SK-N-SH (cell line): ENCODE data around the gene DFFB. TPM values are rescaled to one million over a fixed set of nuclear protein-coding genes. Genes with fewer than 3 reads are reported as not detected.

Experiments used
- CTCF ChIA-PET: fragments of 300-600, 350-600 bp; formaldehyde crosslinking; extraction: SDS; loops from one replicate; lab custom pipeline; 2021; lab: Yijun Ruan, JAX
- POLR2A ChIA-PET: fragments of 350-600 bp; sonication (Branson Sonifier 250); formaldehyde crosslinking; extraction: SDS; loops from one replicate; lab custom pipeline; 2020; ENCODE audit warnings: antibody characterized with exemption, inconsistent platforms; lab: Yijun Ruan, JAX
- DNase-seq: peaks from one replicate; pipeline ENCODE4 v3.0.0; 2012
- H2AFZ ChIP-seq: fragments of 200-600 bp; sonication (generic); 2 replicates; pipeline ENCODE4 v1.8.1; 2016; ENCODE audit warnings: antibody characterized with exemption, mild to moderate bottlenecking, low read depth
- H3F3A ChIP-seq: fragments of 200-600 bp; sonication (generic); replicated peaks from 2 replicates; pipeline ENCODE3; 2016; ENCODE audit warnings: antibody characterized with exemption, mild to moderate bottlenecking; ENCODE audit not compliant: insufficient read depth
- H3K27ac ChIP-seq, 2 experiments: fragments of 200-500 bp in 1 of 2; fragments of 200-600 bp in 1 of 2; sonication (Bioruptor generic) in 1 of 2; sonication (generic), shearing (Covaris generic) in 1 of 2; 2 replicates each; pipeline versions ENCODE4 v1.5.1 to v1.6.1; 2014 to 2016; ENCODE audit warnings: low read depth in 2 of 2, inconsistent platforms in 1 of 2, low read length in 1 of 2, mild to moderate bottlenecking in 1 of 2, mixed read lengths in 1 of 2
- H3K27me3 ChIP-seq: fragments of 200-600 bp; sonication (generic), shearing (Covaris generic); 2 replicates; pipeline ENCODE4 v1.6.1; 2016; ENCODE audit warnings: mixed run types; ENCODE audit not compliant: insufficient read depth
- H3K36me3 ChIP-seq, 2 experiments: fragments of 200-500 bp in 1 of 2; fragments of 200-600 bp in 1 of 2; sonication (Bioruptor generic) in 1 of 2; sonication (generic) in 1 of 2; replicated peaks in 1 of 2; 2 replicates each; pipeline versions ENCODE3 to v1.5.1; 2014 to 2016; ENCODE audit warnings: low read length in 1 of 2, mild to moderate bottlenecking in 1 of 2; ENCODE audit not compliant: insufficient read depth in 2 of 2, control insufficient read depth in 1 of 2
- H3K4me1 ChIP-seq, 2 experiments: fragments of 200-500 bp in 1 of 2; fragments of 200-600 bp in 1 of 2; sonication (Bioruptor generic) in 1 of 2; sonication (generic), shearing (Covaris generic) in 1 of 2; 2 replicates each; pipeline versions ENCODE4 v1.5.1 to v1.6.1; 2014 to 2016; ENCODE audit warnings: low read depth in 1 of 2, low read length in 1 of 2, mixed run types in 1 of 2; ENCODE audit not compliant: insufficient read depth in 2 of 2, control insufficient read depth in 1 of 2
- H3K4me2 ChIP-seq: fragments of 200-600 bp; sonication (generic), shearing (Covaris generic); 2 replicates; pipeline ENCODE4 v1.6.1; 2017; ENCODE audit warnings: mixed run types
- H3K4me3 ChIP-seq, 2 experiments: fragments of 200-500 bp in 1 of 2; fragments of 200-600 bp in 1 of 2; sonication (Bioruptor generic) in 1 of 2; sonication (generic), shearing (Covaris generic) in 1 of 2; 2 replicates each; pipeline versions ENCODE4 v1.5.1 to v1.8.1; 2014 to 2016; ENCODE audit warnings: low read depth in 2 of 2, inconsistent platforms in 1 of 2, low read length in 1 of 2, mild to moderate bottlenecking in 1 of 2, mixed read lengths in 1 of 2, moderate library complexity in 1 of 2
- H3K79me2 ChIP-seq: fragments of 200-600 bp; sonication (generic); 2 replicates; pipeline ENCODE4 v1.8.1; 2017; ENCODE audit warnings: mild to moderate bottlenecking; ENCODE audit not compliant: insufficient read depth
- H3K9ac ChIP-seq: fragments of 200-600 bp; sonication (generic); 2 replicates; pipeline ENCODE4 v1.6.1; 2017; ENCODE audit warnings: mixed run types
- H3K9me2 ChIP-seq: fragments of 200-600 bp; sonication (generic); 2 replicates; pipeline ENCODE4 v1.6.1; 2017; ENCODE audit warnings: mixed run types
- H3K9me3 ChIP-seq: fragments of 200-600 bp; sonication (generic); 2 replicates; pipeline ENCODE4 v1.6.1; 2017; ENCODE audit warnings: mixed run types, mild to moderate bottlenecking, moderate library complexity
- H4K20me1 ChIP-seq: fragments of 200-600 bp; sonication (generic); 2 replicates; pipeline ENCODE4 v1.6.1; 2017; ENCODE audit warnings: mild to moderate bottlenecking, mixed run types; ENCODE audit not compliant: insufficient read depth
- ELF1 ChIP-seq: IDR thresholded peaks from 2 replicates; pipeline ENCODE4 v1.4.0; 2012
- EP300 ChIP-seq, 2 experiments: IDR thresholded peaks; 2 replicates each; pipeline versions ENCODE4 v1.4.0 to v1.6.1; 2012; ENCODE audit warnings: borderline replicate concordance in 1 of 2, low read depth in 1 of 2, low read length in 1 of 2
- FOSL2 ChIP-seq: IDR thresholded peaks from 2 replicates; pipeline ENCODE4 v1.4.0; 2012; ENCODE audit warnings: low read depth, mild to moderate bottlenecking, moderate library complexity, borderline replicate concordance
- FOXJ3 ChIP-seq: sonication (generic); formaldehyde crosslinking; IDR thresholded peaks from 2 replicates; pipeline ENCODE4 v1.5.1; 2020; ENCODE audit warnings: mild to moderate bottlenecking, missing genetic modification reagents
- FOXM1 ChIP-seq: IDR thresholded peaks from 2 replicates; pipeline ENCODE4 v1.4.0; 2012; ENCODE audit warnings: low read depth, mild to moderate bottlenecking
- IRF3 ChIP-seq: fragments of 150-350 bp; IDR thresholded peaks from 2 replicates; pipeline ENCODE4 v1.6.1; 2016; ENCODE audit warnings: mild to moderate bottlenecking, low read depth, low read length
- MAX ChIP-seq: IDR thresholded peaks from 2 replicates; pipeline ENCODE4 v1.4.0; 2012; ENCODE audit warnings: low read depth
- MEF2A ChIP-seq: IDR thresholded peaks from 2 replicates; pipeline ENCODE4 v1.4.0; 2012; ENCODE audit warnings: low read depth, borderline replicate concordance
- MXI1 ChIP-seq: IDR thresholded peaks from 2 replicates; pipeline ENCODE4 v1.6.1; 2012; ENCODE audit warnings: mild to moderate bottlenecking, low read depth, low read length, improper control_type of control experiment
- RCOR1 ChIP-seq: fragments of 150-350 bp; IDR thresholded peaks from 2 replicates; pipeline ENCODE4 v1.6.1; 2017; ENCODE audit warnings: antibody characterized with exemption, low read length
- SMC3 ChIP-seq: IDR thresholded peaks from 2 replicates; pipeline ENCODE4 v1.6.1; 2012; ENCODE audit warnings: low read depth, low read length, improper control_type of control experiment
- TAF1 ChIP-seq: IDR thresholded peaks from 2 replicates; pipeline ENCODE4 v1.6.1; 2012; ENCODE audit warnings: low read depth, mild to moderate bottlenecking, low read length, moderate library complexity, borderline replicate concordance
- TCF12 ChIP-seq: IDR thresholded peaks from 2 replicates; pipeline ENCODE4 v1.4.0; 2012
- WGBS: methylation state at CpG from one replicate; pipeline ENCODE4 v1.1.6; 2017; ENCODE audit warnings: low lambda C conversion rate; 5-methylcytosine and 5-hydroxymethylcytosine counted together
- polyA plus RNA-seq, 3 experiments: library from polyadenylated mRNA; depleted of rRNA; stranded (reverse); fragments of >200 nt; gene quantifications; 2 replicates each; pipeline ENCODE4 v1.2.3, GENCODE V29; 2012
- TF ChIP-seq, protein P1 (sequence below): fragments of 150-350 bp; IDR thresholded peaks from 2 replicates; pipeline ENCODE4 v1.6.1; 2017; ENCODE audit warnings: antibody characterized with exemption, low read length, low read depth, borderline replicate concordance

DFFB gene
- polyA plus RNA-seq, 1 of the 3 experiments (the other 2 are of a cell fraction): 8.2 TPM

DNA sequence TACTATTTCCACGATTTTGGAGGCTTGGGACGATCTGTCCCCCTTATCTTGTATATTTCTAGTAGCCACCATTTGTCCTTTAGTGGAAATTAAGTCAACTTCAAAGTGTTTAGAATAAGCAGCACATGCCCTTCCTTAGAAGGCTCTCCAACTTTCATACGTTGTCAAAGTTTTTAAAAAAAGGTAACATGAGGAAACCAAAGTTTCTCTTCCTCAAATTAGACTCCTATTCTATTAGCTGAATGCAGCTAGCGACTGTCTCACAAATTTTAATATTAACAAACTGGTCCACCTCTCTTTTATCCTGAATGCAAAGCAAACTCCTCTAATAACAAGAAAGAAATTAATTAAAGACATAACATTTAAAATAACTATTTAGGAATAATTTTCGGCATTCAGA is 35.9 kb downstream of the DFFB start:
- Histone ChIP-seq H3F3A (no peaks in the 10 kb centered on the region), H3K79me2 (peaks cover 55% of the 10 kb centered on the region)

GRCh38 chr1:3894626-3895278 is 37.5 kb downstream of the DFFB start:
- no peaks in the 10 kb centered on the region for H3K9me3 ChIP-seq
- H2AFZ ChIP-seq: no peak overlapping the region
- 0 out of 2 replicates have a peak, but pooled peaks cover 9% of the 10 kb centered on the region for H4K20me1 ChIP-seq
- TF ChIP-seq TAF1 (no peak), FOXM1 (no peak), MEF2A (no peak), ELF1 (no peak), RCOR1 (no peak), IRF3 (no peak), FOSL2 (no peak), FOXJ3 (CRISPR knock-in tag) (no peak), SMC3 (no peak), EP300 (IDR thresholded peaks at IDR 0.05; ENCODE audit: borderline replicate concordance in 1 of 2, low read depth in 1 of 2, low read length in 1 of 2) (no peak), MAX (no peak), TCF12 (no peak)
- TF ChIP-seq, protein P1, sequence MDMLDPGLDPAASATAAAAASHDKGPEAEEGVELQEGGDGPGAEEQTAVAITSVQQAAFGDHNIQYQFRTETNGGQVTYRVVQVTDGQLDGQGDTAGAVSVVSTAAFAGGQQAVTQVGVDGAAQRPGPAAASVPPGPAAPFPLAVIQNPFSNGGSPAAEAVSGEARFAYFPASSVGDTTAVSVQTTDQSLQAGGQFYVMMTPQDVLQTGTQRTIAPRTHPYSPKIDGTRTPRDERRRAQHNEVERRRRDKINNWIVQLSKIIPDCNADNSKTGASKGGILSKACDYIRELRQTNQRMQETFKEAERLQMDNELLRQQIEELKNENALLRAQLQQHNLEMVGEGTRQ: no peak
- peaks cover 12 to 25% of the 10 kb centered on the region in 2 experiments for H3K36me3 ChIP-seq
- ChIA-PET CTCF (no interaction called here), POLR2A (interaction anchor here (1.4 kb wide), 1 partner anchor 10 kb away, joined by 3 read pairs; no protein-coding TSS in a partner anchor)
- H3K9me2 ChIP-seq: no peaks in the 10 kb centered on the region
- H3K4me3 ChIP-seq: no peak overlapping the region
- no peak overlapping the region for H3K4me2 ChIP-seq
- no peak overlapping the region for H3K9ac ChIP-seq
- 98% methylated on average over 9 of the region's 17 CpGs for WGBS
- no peak overlapping the region for H3K27ac ChIP-seq
- peaks cover 71% of the 10 kb centered on the region for H3K79me2 ChIP-seq
- H3F3A ChIP-seq: no peaks in the 10 kb centered on the region
- H3K4me1 ChIP-seq: peaks cover 0 to 4% of the 10 kb centered on the region in 2 experiments; a peak in 1 of 4 replicates
- DNase-seq: no peak
- H3K27me3 ChIP-seq: no peaks in the 10 kb centered on the region

More for the DNA sequence above, 35.9 kb downstream of the DFFB start:
- H3K4me1 ChIP-seq: no peaks in the 10 kb centered on the region; a peak in 1 of 4 replicates
- H4K20me1 ChIP-seq: 0 out of 2 replicates have a peak, but pooled peaks cover 9% of the 10 kb centered on the region
- POLR2A ChIA-PET: interaction anchor here (1.4 kb wide), 1 partner anchor 9 kb away, joined by 3 read pairs; no protein-coding TSS in a partner anchor
- no peak overlapping the region for H2AFZ ChIP-seq
- no peak for TF ChIP-seq MXI1
- no peak for TF ChIP-seq FOXJ3 (CRISPR knock-in tag)
- no peaks in the 10 kb centered on the region for H3K9me2 ChIP-seq
- H3K27me3 ChIP-seq: no peaks in the 10 kb centered on the region
- no peaks in the 10 kb centered on the region for H3K9me3 ChIP-seq
- H3K36me3 ChIP-seq: peaks cover 3 to 29% of the 10 kb centered on the region in 2 experiments
- H3K27ac ChIP-seq: no peak overlapping the region
- no peak overlapping the region for H3K4me3 ChIP-seq
- CTCF ChIA-PET: no interaction called here
- DNase-seq: no peak
- WGBS: 88% methylated on average over 5 of the region's 5 CpGs
- no peak overlapping the region for H3K4me2 ChIP-seq
- H3K9ac ChIP-seq: no peak overlapping the region
